Measurements from ENCODE around the gene SLF2. TPM values are rescaled to one million over a fixed set of nuclear protein-coding genes. Genes with fewer than 3 reads are reported as not detected.

The SLF2 gene
- total and polyA plus RNA-seq, 4 donors: 5.6 to 38.3 (median 16.7) TPM

GRCh38 chr10:100875484-100876166 lies 37.1 kb upstream of the SLF2 start:
- H3K4me3 ChIP-seq (ENCODE audit: low read length in 2 of 2): no peak overlapping the region
- no peaks in the 10 kb centered on the region for H3K36me3 ChIP-seq (ENCODE audit: control insufficient read depth in 1 of 2, insufficient read depth in 2 of 2, low read length in 1 of 2)
- no peak for ATAC-seq (ENCODE audit: low FRiP score)
- intact Hi-C loops (cut with DNase I): loop anchor here in 1 of 2 donors (10.0 kb wide), 1 partner anchor 311 kb away; no protein-coding TSS in a partner anchor
- no peaks in the 10 kb centered on the region for H3K27me3 ChIP-seq (ENCODE audit: control insufficient read depth in 1 of 2, insufficient read depth in 2 of 2, low read length in 1 of 2)
- 60 to 63% methylated on average over 5 of the region's 5 CpGs for WGBS, 2 donors
- no peak overlapping the region for H3K27ac ChIP-seq (ENCODE audit: low read depth in 1 of 2, low read length in 2 of 2)
- H3K4me1 ChIP-seq (ENCODE audit: control insufficient read depth in 1 of 2, insufficient read depth in 2 of 2, low read length in 2 of 2): no peaks in the 10 kb centered on the region
- no peaks in the 10 kb centered on the region for H3K9me3 ChIP-seq (ENCODE audit: control insufficient read depth, low read length)
- DNase-seq: peak; percentile 3 to 38

GRCh38 chr10:100876585-100877460 lies 35.9 kb upstream of the SLF2 start:
- DNase-seq: peak in 1 of 2 donors; percentile 25
- no peaks in the 10 kb centered on the region for H3K36me3 ChIP-seq (ENCODE audit: control insufficient read depth in 1 of 2, insufficient read depth in 2 of 2, low read length in 1 of 2)
- intact Hi-C loops (cut with DNase I): loop anchor here in 1 of 2 donors (10.0 kb wide), 1 partner anchor 312 kb away; no protein-coding TSS in a partner anchor
- H3K4me1 ChIP-seq (ENCODE audit: control insufficient read depth in 1 of 2, insufficient read depth in 2 of 2, low read length in 2 of 2): no peaks in the 10 kb centered on the region
- no peak overlapping the region for H3K4me3 ChIP-seq (ENCODE audit: low read length in 2 of 2)
- WGBS, 2 donors: 55 to 57% methylated on average over 24 of the region's 24 CpGs
- H3K9me3 ChIP-seq (ENCODE audit: control insufficient read depth, low read length): no peaks in the 10 kb centered on the region
- H3K27me3 ChIP-seq (ENCODE audit: control insufficient read depth in 1 of 2, insufficient read depth in 2 of 2, low read length in 1 of 2): no peaks in the 10 kb centered on the region
- no peak overlapping the region for H3K27ac ChIP-seq (ENCODE audit: low read depth in 1 of 2, low read length in 2 of 2)
- no peak for ATAC-seq (ENCODE audit: low FRiP score)

- Histone ChIP-seq H3K36me3 (ENCODE audit: control insufficient read depth in 1 of 2, insufficient read depth in 2 of 2, low read length in 1 of 2) (no peaks in the 10 kb centered on the region), H3K27ac (ENCODE audit: low read depth in 1 of 2, low read length in 2 of 2) (no peak overlapping the region), H3K9me3 (ENCODE audit: control insufficient read depth, low read length) (no peaks in the 10 kb centered on the region), H3K27me3 (ENCODE audit: control insufficient read depth in 1 of 2, insufficient read depth in 2 of 2, low read length in 1 of 2) (no peaks in the 10 kb centered on the region), H3K4me1 (ENCODE audit: control insufficient read depth in 1 of 2, insufficient read depth in 2 of 2, low read length in 2 of 2) (no peaks in the 10 kb centered on the region), H3K4me3 (ENCODE audit: low read length in 2 of 2) (no peak overlapping the region)
- WGBS, 2 donors: 81 to 86% methylated on average over 11 of the region's 11 CpGs
- ATAC-seq (ENCODE audit: low FRiP score) (no peak), DNase-seq (peak in 1 of 2 donors; percentile 49)
- intact Hi-C loops (cut with DNase I): loop anchor here in 1 of 2 donors (10.0 kb wide), 1 partner anchor 313 kb away; no protein-coding TSS in a partner anchor
Observed at GRCh38 chr10:100877461-100877850, 35.3 kb upstream of the SLF2 start.

GRCh38 chr10:100878291-100878910 lies 34.4 kb upstream of the SLF2 start:
- Histone ChIP-seq H3K4me3 (ENCODE audit: low read length in 2 of 2) (no peak overlapping the region), H3K27ac (ENCODE audit: low read depth in 1 of 2, low read length in 2 of 2) (no peak overlapping the region), H3K27me3 (ENCODE audit: control insufficient read depth in 1 of 2, insufficient read depth in 2 of 2, low read length in 1 of 2) (no peaks in the 10 kb centered on the region), H3K4me1 (ENCODE audit: control insufficient read depth in 1 of 2, insufficient read depth in 2 of 2, low read length in 2 of 2) (peaks cover 0 to 1% of the 10 kb centered on the region in 2 donors), H3K9me3 (ENCODE audit: control insufficient read depth, low read length) (no peaks in the 10 kb centered on the region), H3K36me3 (ENCODE audit: control insufficient read depth in 1 of 2, insufficient read depth in 2 of 2, low read length in 1 of 2) (no peaks in the 10 kb centered on the region)
- WGBS, 2 donors: 11 to 13% methylated on average over 5 of the region's 5 CpGs
- DNase-seq (peak in 1 of 2 donors; percentile 62), ATAC-seq (ENCODE audit: low FRiP score) (peak; percentile 53)
- intact Hi-C loops (cut with DNase I): loop anchor here in 1 of 2 donors (10.0 kb wide), 1 partner anchor 314 kb away; no protein-coding TSS in a partner anchor

GRCh38 chr10:100879741-100880360 lies 32.9 kb upstream of the SLF2 start:
- intact Hi-C loops (cut with DNase I): loop anchor here in 1 of 2 donors (10.0 kb wide), 1 partner anchor 315 kb away; no protein-coding TSS in a partner anchor
- ATAC-seq (ENCODE audit: low FRiP score) (no peak), DNase-seq (peak in 1 of 2 donors; percentile 53)
- Histone ChIP-seq H3K36me3 (ENCODE audit: control insufficient read depth in 1 of 2, insufficient read depth in 2 of 2, low read length in 1 of 2) (no peaks in the 10 kb centered on the region), H3K4me3 (ENCODE audit: low read length in 2 of 2) (no peak overlapping the region), H3K9me3 (ENCODE audit: control insufficient read depth, low read length) (no peaks in the 10 kb centered on the region), H3K27ac (ENCODE audit: low read depth in 1 of 2, low read length in 2 of 2) (no peak overlapping the region), H3K4me1 (ENCODE audit: control insufficient read depth in 1 of 2, insufficient read depth in 2 of 2, low read length in 2 of 2) (peaks cover 0 to 1% of the 10 kb centered on the region in 2 donors), H3K27me3 (ENCODE audit: control insufficient read depth in 1 of 2, insufficient read depth in 2 of 2, low read length in 1 of 2) (no peaks in the 10 kb centered on the region)
- 71 to 72% methylated on average over 9 of the region's 9 CpGs for WGBS, 2 donors

- ATAC-seq (ENCODE audit: low FRiP score): no peak
Observed at GRCh38 chr10:100881556-100882213, 31.1 kb upstream of the SLF2 start.

GRCh38 chr10:100882252-100882651 lies 30.5 kb upstream of the SLF2 start:
- intact Hi-C loops (cut with DNase I): no loop called here
- 71 to 76% methylated on average over 8 of the region's 8 CpGs for WGBS, 2 donors

More at GRCh38 chr10:100881556-100882213, 31.1 kb upstream of the SLF2 start:
- no peak for DNase-seq
- intact Hi-C loops (cut with DNase I): no loop called here
- Histone ChIP-seq H3K27ac (ENCODE audit: low read depth in 1 of 2, low read length in 2 of 2) (no peak overlapping the region), H3K9me3 (ENCODE audit: control insufficient read depth, low read length) (no peaks in the 10 kb centered on the region), H3K36me3 (ENCODE audit: control insufficient read depth in 1 of 2, insufficient read depth in 2 of 2, low read length in 1 of 2) (no peaks in the 10 kb centered on the region), H3K27me3 (ENCODE audit: control insufficient read depth in 1 of 2, insufficient read depth in 2 of 2, low read length in 1 of 2) (no peaks in the 10 kb centered on the region), H3K4me1 (ENCODE audit: control insufficient read depth in 1 of 2, insufficient read depth in 2 of 2, low read length in 2 of 2) (peaks cover 0 to 1% of the 10 kb centered on the region in 2 donors), H3K4me3 (ENCODE audit: low read length in 2 of 2) (no peak overlapping the region)
- WGBS, 2 donors: 87% methylated on average over 5 of the region's 5 CpGs

More at GRCh38 chr10:100882252-100882651, 30.5 kb upstream of the SLF2 start:
- H3K9me3 ChIP-seq (ENCODE audit: control insufficient read depth, low read length): no peaks in the 10 kb centered on the region
- DNase-seq (no peak), ATAC-seq (ENCODE audit: low FRiP score) (no peak)
- peaks cover 0 to 1% of the 10 kb centered on the region in 2 donors for H3K4me1 ChIP-seq (ENCODE audit: control insufficient read depth in 1 of 2, insufficient read depth in 2 of 2, low read length in 2 of 2)
- H3K27ac ChIP-seq (ENCODE audit: low read depth in 1 of 2, low read length in 2 of 2): no peak overlapping the region
- H3K4me3 ChIP-seq (ENCODE audit: low read length in 2 of 2): no peak overlapping the region
- no peaks in the 10 kb centered on the region for H3K27me3 ChIP-seq (ENCODE audit: control insufficient read depth in 1 of 2, insufficient read depth in 2 of 2, low read length in 1 of 2)
- no peaks in the 10 kb centered on the region for H3K36me3 ChIP-seq (ENCODE audit: control insufficient read depth in 1 of 2, insufficient read depth in 2 of 2, low read length in 1 of 2)

Data from aorta (tissue), 5 donors.